ENCODE data around the gene PTBP1. TPM values are rescaled to one million over a fixed set of nuclear protein-coding genes. Genes with fewer than 3 reads are reported as not detected.

PTBP1 gene
- total and polyA plus RNA-seq, 9 of the 15 experiments (the other 6 are each of a cell fraction or from before 2014, with no cell fraction given): 14.0 to 759 (median 234) TPM

DNA sequence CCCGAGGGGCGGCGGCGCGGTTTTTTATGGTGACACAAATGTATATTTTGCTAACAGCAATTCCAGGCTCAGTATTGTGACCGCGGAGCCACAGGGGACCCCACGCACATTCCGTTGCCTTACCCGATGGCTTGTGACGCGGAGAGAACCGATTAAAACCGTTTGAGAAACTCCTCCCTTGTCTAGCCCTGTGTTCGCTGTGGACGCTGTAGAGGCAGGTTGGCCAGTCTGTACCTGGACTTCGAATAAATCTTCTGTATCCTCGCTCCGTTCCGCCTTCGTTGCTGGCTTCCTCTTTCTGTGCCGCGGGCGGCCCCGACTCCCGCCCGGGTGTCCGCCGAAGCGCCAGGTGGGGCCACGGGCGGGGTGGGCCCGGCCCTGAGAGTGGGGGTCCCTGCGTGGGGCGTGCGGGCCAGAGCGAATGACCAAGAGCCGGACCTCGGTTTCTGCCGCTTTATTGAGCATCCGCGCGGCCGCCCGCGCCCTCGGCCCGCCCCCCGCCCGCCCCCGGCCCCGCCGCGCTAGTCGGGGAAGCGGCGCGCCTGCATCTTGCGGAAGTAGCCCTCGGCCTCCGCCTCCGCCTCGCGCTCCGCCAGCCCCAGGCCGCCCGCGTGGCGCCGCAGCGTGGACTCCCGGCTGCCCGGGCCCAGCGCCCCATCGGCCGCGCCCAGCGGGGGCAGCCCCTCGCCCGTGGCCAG, 14.9 kb downstream of the PTBP1 start (continued):
- TF ChIP-seq ZNF146 (CRISPR knock-in tag; IDR thresholded peaks at IDR 0.05; ENCODE audit: unreplicated experiment) (no peak), MCM7 (IDR thresholded peaks at IDR 0.05) (no peak), MYNN (IDR thresholded peaks at IDR 0.05) (peak; percentile 16; the same call in 1 of the 2 replicates), MYNN (CRISPR knock-in tag; IDR thresholded peaks at IDR 0.05) (no peak), POLR2AphosphoS5 (IDR thresholded peaks at IDR 0.05; ENCODE audit: control insufficient read depth, insufficient read depth, low read depth, low read length) (0 out of 2 replicates have a peak, but pooled peaks have one; percentile 34)
- TF ChIP-seq, protein P1, sequence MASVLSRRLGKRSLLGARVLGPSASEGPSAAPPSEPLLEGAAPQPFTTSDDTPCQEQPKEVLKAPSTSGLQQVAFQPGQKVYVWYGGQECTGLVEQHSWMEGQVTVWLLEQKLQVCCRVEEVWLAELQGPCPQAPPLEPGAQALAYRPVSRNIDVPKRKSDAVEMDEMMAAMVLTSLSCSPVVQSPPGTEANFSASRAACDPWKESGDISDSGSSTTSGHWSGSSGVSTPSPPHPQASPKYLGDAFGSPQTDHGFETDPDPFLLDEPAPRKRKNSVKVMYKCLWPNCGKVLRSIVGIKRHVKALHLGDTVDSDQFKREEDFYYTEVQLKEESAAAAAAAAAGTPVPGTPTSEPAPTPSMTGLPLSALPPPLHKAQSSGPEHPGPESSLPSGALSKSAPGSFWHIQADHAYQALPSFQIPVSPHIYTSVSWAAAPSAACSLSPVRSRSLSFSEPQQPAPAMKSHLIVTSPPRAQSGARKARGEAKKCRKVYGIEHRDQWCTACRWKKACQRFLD (CRISPR knock-in tag; IDR thresholded peaks at IDR 0.05): peak; percentile 58; the same call in 1 of the 2 replicates
- TF ChIP-seq, protein P2, sequence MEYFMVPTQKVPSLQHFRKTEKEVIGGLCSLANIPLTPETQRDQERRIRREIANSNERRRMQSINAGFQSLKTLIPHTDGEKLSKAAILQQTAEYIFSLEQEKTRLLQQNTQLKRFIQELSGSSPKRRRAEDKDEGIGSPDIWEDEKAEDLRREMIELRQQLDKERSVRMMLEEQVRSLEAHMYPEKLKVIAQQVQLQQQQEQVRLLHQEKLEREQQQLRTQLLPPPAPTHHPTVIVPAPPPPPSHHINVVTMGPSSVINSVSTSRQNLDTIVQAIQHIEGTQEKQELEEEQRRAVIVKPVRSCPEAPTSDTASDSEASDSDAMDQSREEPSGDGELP (CRISPR knock-in tag; IDR thresholded peaks at IDR 0.05; ENCODE audit: borderline replicate concordance): no peak

DNA sequence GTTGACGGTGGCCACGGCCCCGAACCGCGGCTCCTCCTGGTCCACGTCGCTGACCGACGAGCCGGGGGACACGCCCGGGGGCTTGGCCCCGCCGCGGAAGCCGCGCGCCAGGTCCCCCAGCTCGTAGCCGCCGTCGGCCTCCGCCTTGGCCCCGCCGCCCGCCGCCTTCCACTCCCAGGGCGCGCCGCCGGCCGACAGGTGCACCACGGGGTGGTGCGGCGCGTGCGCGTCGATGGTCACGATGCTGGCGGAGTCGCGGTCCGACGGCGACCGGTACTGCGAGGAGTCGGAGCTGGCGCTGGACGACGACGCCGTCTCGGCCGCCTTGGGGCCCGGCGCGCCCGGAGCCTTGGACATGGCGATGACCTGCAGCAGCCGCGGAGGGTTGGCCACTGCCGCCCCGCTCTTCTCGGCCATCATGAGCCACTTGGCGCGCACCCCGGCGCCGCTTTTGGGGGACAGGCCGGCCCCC, 15.5 kb downstream of the PTBP1 start:
- Histone ChIP-seq H3K9ac (ENCODE audit: insufficient read depth in 1 of 2, low read depth in 2 of 2, low read length in 2 of 2) (no peak overlapping the region), H3K4me1 (replicated peaks in 1 of 2; ENCODE audit: control insufficient read depth in 2 of 2, insufficient read depth in 2 of 2, low read length in 2 of 2) (peaks cover 0 to 41% of the 10 kb centered on the region in 2 experiments; a peak in 2 of 5 replicates), H3K27ac (ENCODE audit: extremely low read depth, low read depth, low read length) (no peak overlapping the region), H4K20me1 (replicated peaks; ENCODE audit: control insufficient read depth, insufficient read depth, low read length) (no peaks in the 10 kb centered on the region), H3K9me3 (replicated peaks; ENCODE audit: control insufficient read depth, insufficient read depth, low read depth, low read length) (peaks cover 3% of the 10 kb centered on the region), H2AFZ (ENCODE audit: low read depth, low read length) (no peak overlapping the region), H3K9me1 (ENCODE audit: control insufficient read depth, insufficient read depth, low read length) (no peaks in the 10 kb centered on the region), H3K36me3 (ENCODE audit: control insufficient read depth, insufficient read depth, low read length) (peaks cover 74% of the 10 kb centered on the region), H3K4me2 (ENCODE audit: insufficient read depth, low read length) (no peak overlapping the region), H3K79me2 (ENCODE audit: control insufficient read depth, insufficient read depth, low read length) (peaks cover 13% of the 10 kb centered on the region), H3K27me3 (ENCODE audit: control insufficient read depth in 2 of 2, insufficient read depth in 2 of 2, low read length in 2 of 2) (no peaks in the 10 kb centered on the region), H3K4me3 (no peak overlapping the region)
- in situ Hi-C loops (cut with MboI): no loop called here
- POLR2A ChIA-PET: interaction anchor here (0.6 to 2.2 kb wide), 2 partner anchors 11 to 14 kb away, joined by 3 to 11 read pairs; no protein-coding TSS in a partner anchor
- DNase-seq (ENCODE audit: extremely low read depth in 1 of 4, low spot score in 3 of 4) (peak in 1 of 4 experiments; percentile 18), FAIRE-seq (no peak), ATAC-seq (no peak; the same call in 2 of the 3 replicates)
- intact Hi-C loops (cut with micrococcal nuclease): no loop called here
- BruUV-seq (replicated peaks): no TSS peak
- CTCF ChIA-PET (ENCODE audit: low intra/inter-chr PET ratio): no interaction called here
- 90% methylated on average over 2 of the region's 72 CpGs for WGBS (ENCODE audit: insufficient coverage, low coverage, missing lambda C conversion rate)
- TF ChIP-seq TAF15 (IDR thresholded peaks at IDR 0.05; ENCODE audit: low read depth, low read length): no peak
- TF ChIP-seq, protein P3, sequence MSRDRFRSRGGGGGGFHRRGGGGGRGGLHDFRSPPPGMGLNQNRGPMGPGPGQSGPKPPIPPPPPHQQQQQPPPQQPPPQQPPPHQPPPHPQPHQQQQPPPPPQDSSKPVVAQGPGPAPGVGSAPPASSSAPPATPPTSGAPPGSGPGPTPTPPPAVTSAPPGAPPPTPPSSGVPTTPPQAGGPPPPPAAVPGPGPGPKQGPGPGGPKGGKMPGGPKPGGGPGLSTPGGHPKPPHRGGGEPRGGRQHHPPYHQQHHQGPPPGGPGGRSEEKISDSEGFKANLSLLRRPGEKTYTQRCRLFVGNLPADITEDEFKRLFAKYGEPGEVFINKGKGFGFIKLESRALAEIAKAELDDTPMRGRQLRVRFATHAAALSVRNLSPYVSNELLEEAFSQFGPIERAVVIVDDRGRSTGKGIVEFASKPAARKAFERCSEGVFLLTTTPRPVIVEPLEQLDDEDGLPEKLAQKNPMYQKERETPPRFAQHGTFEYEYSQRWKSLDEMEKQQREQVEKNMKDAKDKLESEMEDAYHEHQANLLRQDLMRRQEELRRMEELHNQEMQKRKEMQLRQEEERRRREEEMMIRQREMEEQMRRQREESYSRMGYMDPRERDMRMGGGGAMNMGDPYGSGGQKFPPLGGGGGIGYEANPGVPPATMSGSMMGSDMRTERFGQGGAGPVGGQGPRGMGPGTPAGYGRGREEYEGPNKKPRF (IDR thresholded peaks at IDR 0.05; ENCODE audit: low read depth, low read length): peak; percentile 69; the same call in 1 of the 2 replicates
- TF ChIP-seq FIP1L1 (IDR thresholded peaks at IDR 0.05; ENCODE audit: low read depth, low read length, poor library complexity, severe bottlenecking): peak; percentile 89
- peak; percentile 86 for TF ChIP-seq RBM22 (IDR thresholded peaks at IDR 0.05; ENCODE audit: low read depth, low read length, poor library complexity, severe bottlenecking)
- peak; percentile 48 for TF ChIP-seq SIRT6 (IDR thresholded peaks at IDR 0.05; ENCODE audit: low read depth, low read length)
- TF ChIP-seq TCF7L2 (IDR thresholded peaks at IDR 0.05; ENCODE audit: low read depth, low read length): no peak
- peak; percentile 15 for TF ChIP-seq HMGN3 (IDR thresholded peaks at IDR 0.05; ENCODE audit: borderline replicate concordance, extremely low read depth, insufficient read length, low read depth, low read length)

Data from K562 (cell line).